Astrocyte (in vitro differentiated cells and primary cell): ENCODE data around the gene TRPM2.

ENCODE experiments used
- EZH2 ChIP-seq: IDR thresholded peaks from 2 replicates; pipeline ENCODE4 v1.6.1; 2012; ENCODE audit warnings: mild to moderate bottlenecking, low read length, inconsistent platforms; ENCODE audit not compliant: insufficient read depth
- TF ChIP-seq, protein P1 (sequence below): IDR thresholded peaks from 2 replicates; pipeline ENCODE4 v1.5.1; 2011; ENCODE audit warnings: low read depth, mild to moderate bottlenecking, inconsistent platforms, low read length, moderate library complexity; ENCODE audit not compliant: insufficient read depth

GRCh38 chr21:44330698-44331097 is 22.7 kb upstream of the TRPM2 start:
- no peak for TF ChIP-seq EZH2
- TF ChIP-seq, protein P1, sequence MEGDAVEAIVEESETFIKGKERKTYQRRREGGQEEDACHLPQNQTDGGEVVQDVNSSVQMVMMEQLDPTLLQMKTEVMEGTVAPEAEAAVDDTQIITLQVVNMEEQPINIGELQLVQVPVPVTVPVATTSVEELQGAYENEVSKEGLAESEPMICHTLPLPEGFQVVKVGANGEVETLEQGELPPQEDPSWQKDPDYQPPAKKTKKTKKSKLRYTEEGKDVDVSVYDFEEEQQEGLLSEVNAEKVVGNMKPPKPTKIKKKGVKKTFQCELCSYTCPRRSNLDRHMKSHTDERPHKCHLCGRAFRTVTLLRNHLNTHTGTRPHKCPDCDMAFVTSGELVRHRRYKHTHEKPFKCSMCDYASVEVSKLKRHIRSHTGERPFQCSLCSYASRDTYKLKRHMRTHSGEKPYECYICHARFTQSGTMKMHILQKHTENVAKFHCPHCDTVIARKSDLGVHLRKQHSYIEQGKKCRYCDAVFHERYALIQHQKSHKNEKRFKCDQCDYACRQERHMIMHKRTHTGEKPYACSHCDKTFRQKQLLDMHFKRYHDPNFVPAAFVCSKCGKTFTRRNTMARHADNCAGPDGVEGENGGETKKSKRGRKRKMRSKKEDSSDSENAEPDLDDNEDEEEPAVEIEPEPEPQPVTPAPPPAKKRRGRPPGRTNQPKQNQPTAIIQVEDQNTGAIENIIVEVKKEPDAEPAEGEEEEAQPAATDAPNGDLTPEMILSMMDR, result no peak
